ENCODE data around the gene MOSPD3.

GRCh38 chr7:100585511-100586265 is 26.7 kb upstream of the MOSPD3 start, which contains the start of gene LRCH4:
- no peak for TF ChIP-seq JUNB (IDR thresholded peaks at IDR 0.05; ENCODE audit: unreplicated experiment)
- TF ChIP-seq CTCF (conservative IDR thresholded peaks at IDR 0.05; ENCODE audit: low read depth in 2 of 2) = no peak
- TF ChIP-seq POLR2AphosphoS5 (IDR thresholded peaks at IDR 0.05; ENCODE audit: low read depth) = peak; percentile 90
- TF ChIP-seq ZNF331 (CRISPR knock-in tag; IDR thresholded peaks at IDR 0.05; ENCODE audit: low read depth) = no peak
- no peak for TF ChIP-seq EZH2phosphoT487 (IDR thresholded peaks at IDR 0.05; ENCODE audit: unreplicated experiment)
- TF ChIP-seq EZH2 (IDR thresholded peaks at IDR 0.05; ENCODE audit: low read depth, unreplicated experiment) = no peak
- TF ChIP-seq ETS1 (IDR thresholded peaks at IDR 0.05) = peak; percentile 53; the same call in 1 of the 2 replicates
- TF ChIP-seq REST (IDR thresholded peaks at IDR 0.05; ENCODE audit: unreplicated experiment) = no peak
- no peak; the same call in 1 of the 2 replicates for TF ChIP-seq CREB1 (CRISPR knock-in tag; IDR thresholded peaks at IDR 0.05; ENCODE audit: low read depth)
- TF ChIP-seq NANOG (IDR thresholded peaks at IDR 0.05; ENCODE audit: borderline replicate concordance) = no peak

Data from GM23338 (cell line).